ENCODE measurements around the gene TLE1. TPM values are rescaled to one million over a fixed set of nuclear protein-coding genes. Genes with fewer than 3 reads are reported as not detected.

TLE1 gene
- total and polyA plus RNA-seq, 2 experiments from 2014 or later = 100 to 117 TPM

- H3K4me2 ChIP-seq = no peak overlapping the region
- no peak overlapping the region for H3K27ac ChIP-seq
- H3K27me3 ChIP-seq = no peaks in the 10 kb centered on the region
- H3K9me2 ChIP-seq (replicated peaks; ENCODE audit: insufficient read depth) = no peaks in the 10 kb centered on the region
- TF ChIP-seq CTCF (IDR thresholded peaks at IDR 0.05; ENCODE audit: poor library complexity) (no peak), EZH2 (IDR thresholded peaks at IDR 0.05; ENCODE audit: borderline replicate concordance) (no peak), EZH2phosphoT487 (IDR thresholded peaks at IDR 0.05; ENCODE audit: low read depth, severe bottlenecking, unreplicated experiment) (no peak)
- WGBS (ENCODE audit: low lambda C conversion rate, missing lambda C conversion rate) = 83% methylated on average over 4 of the region's 4 CpGs
- no peaks in the 10 kb centered on the region for H3K36me3 ChIP-seq (replicated peaks; ENCODE audit: insufficient read depth, low read depth)
- no peaks in the 10 kb centered on the region for H4K20me1 ChIP-seq (ENCODE audit: insufficient read depth, poor library complexity, severe bottlenecking)
- no peaks in the 10 kb centered on the region for H3K4me1 ChIP-seq (ENCODE audit: insufficient read depth)
- no peak overlapping the region for H2AFZ ChIP-seq
- no peaks in the 10 kb centered on the region for H3K9me3 ChIP-seq (ENCODE audit: low read depth)
- H3K79me2 ChIP-seq = no peaks in the 10 kb centered on the region
- DNase-seq (ENCODE audit: low spot score) = no peak
- no peak overlapping the region for H3K4me3 ChIP-seq
Observed at GRCh38 chr9:81579381-81579780, 110.0 kb downstream of the TLE1 start.

GRCh38 chr9:81578606-81579005 lies 110.7 kb downstream of the TLE1 start:
- no peak overlapping the region for H3K4me3 ChIP-seq

GRCh38 chr9:81575956-81576355 lies 113.4 kb downstream of the TLE1 start:
- Histone ChIP-seq H2AFZ (no peak overlapping the region), H3K79me2 (no peaks in the 10 kb centered on the region), H3K4me1 (ENCODE audit: insufficient read depth) (no peaks in the 10 kb centered on the region), H3K4me2 (no peak overlapping the region), H3K27me3 (no peaks in the 10 kb centered on the region), H3K9me2 (replicated peaks; ENCODE audit: insufficient read depth) (no peaks in the 10 kb centered on the region), H3K4me3 (no peak overlapping the region), H3K9me3 (ENCODE audit: low read depth) (no peaks in the 10 kb centered on the region), H4K20me1 (ENCODE audit: insufficient read depth, poor library complexity, severe bottlenecking) (no peaks in the 10 kb centered on the region), H3K27ac (no peak overlapping the region), H3K36me3 (replicated peaks; ENCODE audit: insufficient read depth, low read depth) (no peaks in the 10 kb centered on the region)
- DNase-seq (ENCODE audit: low spot score) = no peak
- WGBS (ENCODE audit: low lambda C conversion rate, missing lambda C conversion rate) = 61% methylated on average over 2 of the region's 2 CpGs
- TF ChIP-seq EZH2 (IDR thresholded peaks at IDR 0.05; ENCODE audit: borderline replicate concordance) (no peak), EZH2phosphoT487 (IDR thresholded peaks at IDR 0.05; ENCODE audit: low read depth, severe bottlenecking, unreplicated experiment) (no peak), CTCF (IDR thresholded peaks at IDR 0.05; ENCODE audit: poor library complexity) (no peak)

More at GRCh38 chr9:81578606-81579005, 110.7 kb downstream of the TLE1 start:
- no peak for TF ChIP-seq EZH2 (IDR thresholded peaks at IDR 0.05; ENCODE audit: borderline replicate concordance)
- H3K36me3 ChIP-seq (replicated peaks; ENCODE audit: insufficient read depth, low read depth) = no peaks in the 10 kb centered on the region
- H3K79me2 ChIP-seq = no peaks in the 10 kb centered on the region
- H3K27ac ChIP-seq = no peak overlapping the region
- H3K4me2 ChIP-seq = no peak overlapping the region
- no peak overlapping the region for H2AFZ ChIP-seq
- no peaks in the 10 kb centered on the region for H4K20me1 ChIP-seq (ENCODE audit: insufficient read depth, poor library complexity, severe bottlenecking)
- DNase-seq (ENCODE audit: low spot score) = no peak
- no peaks in the 10 kb centered on the region for H3K27me3 ChIP-seq
- H3K4me1 ChIP-seq (ENCODE audit: insufficient read depth) = no peaks in the 10 kb centered on the region
- no peaks in the 10 kb centered on the region for H3K9me2 ChIP-seq (replicated peaks; ENCODE audit: insufficient read depth)
- no peaks in the 10 kb centered on the region for H3K9me3 ChIP-seq (ENCODE audit: low read depth)

- Histone ChIP-seq H3K27ac (no peak overlapping the region), H3K4me2 (no peak overlapping the region), H3K79me2 (no peaks in the 10 kb centered on the region), H3K9me2 (replicated peaks; ENCODE audit: insufficient read depth) (no peaks in the 10 kb centered on the region), H3K4me1 (ENCODE audit: insufficient read depth) (no peaks in the 10 kb centered on the region), H4K20me1 (ENCODE audit: insufficient read depth, poor library complexity, severe bottlenecking) (no peaks in the 10 kb centered on the region), H3K27me3 (no peaks in the 10 kb centered on the region), H3K36me3 (replicated peaks; ENCODE audit: insufficient read depth, low read depth) (no peaks in the 10 kb centered on the region), H3K9me3 (ENCODE audit: low read depth) (no peaks in the 10 kb centered on the region), H2AFZ (no peak overlapping the region), H3K4me3 (no peak overlapping the region)
- DNase-seq (ENCODE audit: low spot score) = no peak
- WGBS (ENCODE audit: low lambda C conversion rate, missing lambda C conversion rate) = 90% methylated on average over 2 of the region's 2 CpGs
- TF ChIP-seq EZH2phosphoT487 (IDR thresholded peaks at IDR 0.05; ENCODE audit: low read depth, severe bottlenecking, unreplicated experiment) (no peak), EZH2 (IDR thresholded peaks at IDR 0.05; ENCODE audit: borderline replicate concordance) (no peak), CTCF (IDR thresholded peaks at IDR 0.05; ENCODE audit: poor library complexity) (no peak)
Observed at GRCh38 chr9:81574405-81574804, 114.9 kb downstream of the TLE1 start.

Data from hepatocyte (in vitro differentiated cells).